ENCODE data around the gene ANGPT4.
"Not testable (repeated sequence)": the region's sequence is repeated elsewhere in the genome, so short reads cannot be mapped to it uniquely, and the experiment has no call there.

DNA sequence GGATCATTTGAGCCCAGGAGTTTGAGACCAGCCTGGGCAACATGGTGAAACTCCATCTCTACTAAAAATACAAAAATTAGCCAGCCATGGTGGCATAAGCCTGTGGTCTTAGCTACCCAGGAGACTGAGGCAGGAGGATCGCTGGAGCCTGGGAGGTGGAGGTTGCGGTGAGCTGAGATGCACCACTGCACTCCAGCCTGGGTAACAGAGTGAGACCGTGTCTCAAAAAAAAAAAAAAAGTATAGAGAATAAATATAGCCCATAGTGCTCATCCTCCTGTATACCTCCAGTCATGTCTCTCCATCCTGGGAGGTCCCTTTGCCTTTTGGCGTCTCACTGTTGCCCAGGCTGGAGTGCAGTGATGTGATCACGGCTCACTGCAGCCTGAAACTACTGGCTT lies 23.8 kb downstream of the ANGPT4 start:
- not testable (repeated sequence) for TF ChIP-seq CHCHD3 (CRISPR knock-in tag; IDR thresholded peaks at IDR 0.05); POLR2AphosphoS5 (IDR thresholded peaks at IDR 0.05; ENCODE audit: low read depth, low read length); ZEB1 (IDR thresholded peaks at IDR 0.05; ENCODE audit: insufficient replicate concordance, low read depth); RORA (CRISPR knock-in tag; IDR thresholded peaks at IDR 0.05); GPN1 (CRISPR knock-in tag; IDR thresholded peaks at IDR 0.05; ENCODE audit: borderline replicate concordance); MAFG (CRISPR knock-in tag; IDR thresholded peaks at IDR 0.05); ZSCAN30 (CRISPR knock-in tag; IDR thresholded peaks at IDR 0.05); YY1 (IDR thresholded peaks at IDR 0.05; ENCODE audit: insufficient read depth, insufficient replicate concordance, low read depth, low read length)
- TF ChIP-seq, protein P1, sequence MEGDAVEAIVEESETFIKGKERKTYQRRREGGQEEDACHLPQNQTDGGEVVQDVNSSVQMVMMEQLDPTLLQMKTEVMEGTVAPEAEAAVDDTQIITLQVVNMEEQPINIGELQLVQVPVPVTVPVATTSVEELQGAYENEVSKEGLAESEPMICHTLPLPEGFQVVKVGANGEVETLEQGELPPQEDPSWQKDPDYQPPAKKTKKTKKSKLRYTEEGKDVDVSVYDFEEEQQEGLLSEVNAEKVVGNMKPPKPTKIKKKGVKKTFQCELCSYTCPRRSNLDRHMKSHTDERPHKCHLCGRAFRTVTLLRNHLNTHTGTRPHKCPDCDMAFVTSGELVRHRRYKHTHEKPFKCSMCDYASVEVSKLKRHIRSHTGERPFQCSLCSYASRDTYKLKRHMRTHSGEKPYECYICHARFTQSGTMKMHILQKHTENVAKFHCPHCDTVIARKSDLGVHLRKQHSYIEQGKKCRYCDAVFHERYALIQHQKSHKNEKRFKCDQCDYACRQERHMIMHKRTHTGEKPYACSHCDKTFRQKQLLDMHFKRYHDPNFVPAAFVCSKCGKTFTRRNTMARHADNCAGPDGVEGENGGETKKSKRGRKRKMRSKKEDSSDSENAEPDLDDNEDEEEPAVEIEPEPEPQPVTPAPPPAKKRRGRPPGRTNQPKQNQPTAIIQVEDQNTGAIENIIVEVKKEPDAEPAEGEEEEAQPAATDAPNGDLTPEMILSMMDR (CRISPR knock-in tag; IDR thresholded peaks at IDR 0.05) = not testable (repeated sequence)
- TF ChIP-seq, protein P2, sequence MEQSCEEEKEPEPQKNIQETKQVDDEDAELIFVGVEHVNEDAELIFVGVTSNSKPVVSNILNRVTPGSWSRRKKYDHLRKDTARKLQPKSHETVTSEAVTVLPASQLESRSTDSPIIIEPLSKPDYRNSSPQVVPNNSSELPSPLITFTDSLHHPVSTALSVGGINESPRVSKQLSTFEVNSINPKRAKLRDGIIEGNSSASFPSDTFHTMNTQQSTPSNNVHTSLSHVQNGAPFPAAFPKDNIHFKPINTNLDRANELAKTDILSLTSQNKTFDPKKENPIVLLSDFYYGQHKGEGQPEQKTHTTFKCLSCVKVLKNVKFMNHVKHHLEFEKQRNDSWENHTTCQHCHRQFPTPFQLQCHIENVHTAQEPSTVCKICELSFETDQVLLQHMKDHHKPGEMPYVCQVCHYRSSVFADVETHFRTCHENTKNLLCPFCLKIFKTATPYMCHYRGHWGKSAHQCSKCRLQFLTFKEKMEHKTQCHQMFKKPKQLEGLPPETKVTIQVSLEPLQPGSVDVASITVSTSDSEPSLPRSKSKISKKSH (CRISPR knock-in tag; IDR thresholded peaks at IDR 0.05; ENCODE audit: borderline replicate concordance) = not testable (repeated sequence)
- TF ChIP-seq, protein P3, sequence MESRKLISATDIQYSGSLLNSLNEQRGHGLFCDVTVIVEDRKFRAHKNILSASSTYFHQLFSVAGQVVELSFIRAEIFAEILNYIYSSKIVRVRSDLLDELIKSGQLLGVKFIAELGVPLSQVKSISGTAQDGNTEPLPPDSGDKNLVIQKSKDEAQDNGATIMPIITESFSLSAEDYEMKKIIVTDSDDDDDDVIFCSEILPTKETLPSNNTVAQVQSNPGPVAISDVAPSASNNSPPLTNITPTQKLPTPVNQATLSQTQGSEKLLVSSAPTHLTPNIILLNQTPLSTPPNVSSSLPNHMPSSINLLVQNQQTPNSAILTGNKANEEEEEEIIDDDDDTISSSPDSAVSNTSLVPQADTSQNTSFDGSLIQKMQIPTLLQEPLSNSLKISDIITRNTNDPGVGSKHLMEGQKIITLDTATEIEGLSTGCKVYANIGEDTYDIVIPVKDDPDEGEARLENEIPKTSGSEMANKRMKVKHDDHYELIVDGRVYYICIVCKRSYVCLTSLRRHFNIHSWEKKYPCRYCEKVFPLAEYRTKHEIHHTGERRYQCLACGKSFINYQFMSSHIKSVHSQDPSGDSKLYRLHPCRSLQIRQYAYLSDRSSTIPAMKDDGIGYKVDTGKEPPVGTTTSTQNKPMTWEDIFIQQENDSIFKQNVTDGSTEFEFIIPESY (CRISPR knock-in tag; IDR thresholded peaks at IDR 0.05) = not testable (repeated sequence)
